Measurements from ENCODE around the gene ABR. TPM values are rescaled to one million over a fixed set of nuclear protein-coding genes. Genes with fewer than 3 reads are reported as not detected.
"Not testable (repeated sequence)": the region's sequence is repeated elsewhere in the genome, so short reads cannot be mapped to it uniquely, and the experiment has no call there.

The ABR gene
- total RNA-seq, 2 donors from 2014 or later: 243 to 326 TPM

DNA sequence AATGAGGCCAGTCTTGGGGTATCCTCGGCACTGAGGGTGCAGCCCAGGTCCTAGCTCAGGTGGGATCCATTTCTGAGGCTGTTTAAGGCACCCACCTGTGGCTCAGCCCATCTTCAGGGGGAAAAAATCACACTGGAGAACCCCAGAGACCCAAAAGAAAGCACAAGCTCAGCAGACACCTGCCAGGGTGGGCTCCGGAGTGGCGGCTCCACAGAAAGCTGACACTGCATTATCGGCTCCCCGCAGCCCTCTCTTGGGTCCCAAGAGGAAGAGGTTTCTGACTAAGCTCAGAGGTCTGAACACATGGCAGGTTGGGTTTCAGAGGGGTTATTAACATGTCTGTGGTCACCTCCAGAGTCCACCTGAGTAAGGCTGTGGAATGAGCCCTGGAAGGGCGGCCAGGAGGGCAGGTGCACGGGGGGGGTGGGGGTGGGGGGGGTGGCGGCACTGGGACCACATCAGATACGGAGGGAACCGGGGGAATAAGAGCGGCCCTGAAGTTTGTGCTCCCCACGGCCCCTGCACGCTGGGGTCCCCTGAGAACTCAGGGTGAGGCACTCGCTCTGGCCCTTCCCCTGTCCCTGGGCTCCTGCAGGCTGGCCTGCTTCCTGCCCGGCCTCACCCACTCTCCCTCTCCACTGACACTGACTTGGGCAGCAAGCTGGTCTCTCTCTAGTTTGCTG, 103.3 kb downstream of the ABR start:
- Histone ChIP-seq H3K27ac (no peak overlapping the region), H3K4me1 (peaks cover 17% of the 10 kb centered on the region), H3K4me3 (no peak overlapping the region), H3K9ac (ENCODE audit: low read depth in 2 of 2, low read length in 2 of 2) (no peak overlapping the region), H3K9me3 (no peaks in the 10 kb centered on the region), H3K27me3 (no peaks in the 10 kb centered on the region), H3K36me3 (peaks cover 3% of the 10 kb centered on the region)
- TF ChIP-seq, protein P1, sequence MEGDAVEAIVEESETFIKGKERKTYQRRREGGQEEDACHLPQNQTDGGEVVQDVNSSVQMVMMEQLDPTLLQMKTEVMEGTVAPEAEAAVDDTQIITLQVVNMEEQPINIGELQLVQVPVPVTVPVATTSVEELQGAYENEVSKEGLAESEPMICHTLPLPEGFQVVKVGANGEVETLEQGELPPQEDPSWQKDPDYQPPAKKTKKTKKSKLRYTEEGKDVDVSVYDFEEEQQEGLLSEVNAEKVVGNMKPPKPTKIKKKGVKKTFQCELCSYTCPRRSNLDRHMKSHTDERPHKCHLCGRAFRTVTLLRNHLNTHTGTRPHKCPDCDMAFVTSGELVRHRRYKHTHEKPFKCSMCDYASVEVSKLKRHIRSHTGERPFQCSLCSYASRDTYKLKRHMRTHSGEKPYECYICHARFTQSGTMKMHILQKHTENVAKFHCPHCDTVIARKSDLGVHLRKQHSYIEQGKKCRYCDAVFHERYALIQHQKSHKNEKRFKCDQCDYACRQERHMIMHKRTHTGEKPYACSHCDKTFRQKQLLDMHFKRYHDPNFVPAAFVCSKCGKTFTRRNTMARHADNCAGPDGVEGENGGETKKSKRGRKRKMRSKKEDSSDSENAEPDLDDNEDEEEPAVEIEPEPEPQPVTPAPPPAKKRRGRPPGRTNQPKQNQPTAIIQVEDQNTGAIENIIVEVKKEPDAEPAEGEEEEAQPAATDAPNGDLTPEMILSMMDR (IDR thresholded peaks at IDR 0.05): no peak
- intact Hi-C loops (cut with DNase I): no loop called here
- no peak for DNase-seq

DNA sequence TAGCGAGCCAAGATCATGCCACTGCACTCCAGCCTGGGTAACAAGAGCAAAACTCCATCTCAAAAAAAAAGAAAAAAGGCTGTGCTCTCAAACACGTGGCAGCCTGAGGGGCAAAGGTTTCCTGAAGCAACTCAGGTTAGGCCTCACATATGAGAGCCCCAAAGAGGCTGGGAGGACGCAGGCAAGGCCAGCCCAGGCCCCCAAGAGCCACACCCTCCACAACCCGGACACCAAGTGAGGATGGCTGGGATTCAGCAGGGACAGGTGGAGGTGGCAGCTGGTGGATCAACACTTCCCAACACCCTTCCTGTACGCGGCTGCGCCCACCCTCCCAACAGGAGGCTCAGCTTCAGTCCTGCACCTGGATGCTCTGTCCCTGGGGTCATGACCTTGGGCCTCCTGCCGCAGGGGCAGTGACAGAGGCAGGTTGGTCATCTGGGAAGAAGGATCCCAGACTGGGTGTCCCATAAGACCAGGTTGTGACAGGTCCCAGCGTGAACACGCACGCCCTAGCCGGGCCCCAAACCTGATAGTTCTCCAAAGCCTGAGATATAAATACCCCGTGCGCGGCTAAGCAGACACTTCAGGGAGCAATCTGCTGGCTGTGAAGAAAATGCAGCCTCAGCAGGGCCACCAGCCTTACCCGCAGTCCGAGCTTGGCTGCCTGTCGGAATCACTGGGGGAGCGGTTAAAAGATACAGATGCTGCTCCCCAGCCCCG, 104.7 kb downstream of the ABR start:
- H3K27me3 ChIP-seq: no peaks in the 10 kb centered on the region
- H3K9ac ChIP-seq (ENCODE audit: low read depth in 2 of 2, low read length in 2 of 2): peak overlapping the region in 1 of 2 donors; percentile 64
- no peak overlapping the region for H3K27ac ChIP-seq
- H3K9me3 ChIP-seq: no peaks in the 10 kb centered on the region
- peaks cover 17% of the 10 kb centered on the region for H3K4me1 ChIP-seq
- intact Hi-C loops (cut with DNase I): no loop called here
- no peak overlapping the region for H3K4me3 ChIP-seq
- no peak for DNase-seq
- TF ChIP-seq, protein P1 (IDR thresholded peaks at IDR 0.05): no peak
- peaks cover 5% of the 10 kb centered on the region for H3K36me3 ChIP-seq

DNA sequence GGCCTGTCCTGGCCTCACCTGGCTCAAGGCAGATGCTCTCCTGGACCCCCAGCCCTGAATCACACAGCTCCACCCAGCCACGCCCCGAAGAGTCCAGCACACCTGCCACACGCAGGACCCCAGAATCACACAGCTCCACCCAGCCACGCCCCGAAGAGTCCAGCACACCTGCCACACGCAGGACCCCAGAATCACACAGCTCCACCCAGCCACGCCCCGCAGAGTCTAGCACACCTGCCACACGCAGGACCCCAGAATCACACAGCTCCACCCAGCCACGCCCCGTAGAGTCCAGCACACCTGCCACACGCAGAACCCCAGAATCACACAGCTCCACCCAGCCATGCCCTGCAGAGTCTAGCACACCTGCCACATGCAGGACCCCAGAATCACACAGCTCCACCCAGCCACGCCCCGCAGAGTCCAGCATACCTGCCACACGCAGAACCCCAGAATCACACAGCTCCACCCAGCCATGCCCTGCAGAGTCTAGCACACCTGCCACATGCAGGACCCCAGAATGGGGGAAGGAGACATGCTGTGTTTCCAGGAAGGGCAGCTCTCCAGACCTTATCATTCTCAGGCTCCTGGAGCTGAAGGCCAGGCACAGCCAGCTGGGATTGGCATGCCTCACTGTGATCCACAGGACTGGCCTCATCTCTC, 105.7 kb downstream of the ABR start:
- not testable (repeated sequence) for H3K36me3 ChIP-seq

DNA sequence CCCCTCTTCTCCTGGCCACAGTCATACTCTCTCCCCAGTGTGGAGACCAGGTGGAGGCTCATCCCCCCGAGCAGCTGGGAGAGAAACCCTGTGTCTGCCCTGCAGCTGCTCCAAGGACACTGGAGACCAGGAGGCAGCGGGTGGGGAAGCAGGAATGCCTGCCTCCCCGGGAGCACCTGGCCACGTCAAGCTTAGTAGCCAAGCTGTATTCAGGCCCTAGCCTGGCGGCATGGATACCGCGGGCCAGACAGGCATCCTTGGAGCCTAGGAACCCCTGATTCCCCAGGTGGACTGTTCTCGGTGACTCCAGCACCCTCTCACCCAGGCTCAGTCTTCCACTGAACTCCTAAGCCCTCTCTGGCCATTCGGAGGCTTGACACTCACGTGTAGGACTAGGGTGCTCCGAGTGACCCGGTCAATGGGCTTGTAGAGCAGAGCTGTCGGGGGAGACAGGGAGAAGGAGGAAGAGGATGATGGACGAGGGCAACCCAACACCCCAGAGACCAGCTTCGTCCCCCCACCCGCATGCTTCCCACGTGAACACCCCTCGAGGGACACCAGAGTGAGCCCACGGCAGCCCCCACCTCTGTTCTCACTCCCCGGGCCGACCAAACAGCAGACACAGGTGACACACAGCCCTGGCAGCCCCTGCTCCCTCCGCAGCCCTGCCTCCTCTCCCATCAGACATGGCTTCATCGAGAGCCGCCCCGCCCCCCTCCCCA, 106.4 kb downstream of the ABR start:
- Histone ChIP-seq H3K9ac (ENCODE audit: low read depth in 2 of 2, low read length in 2 of 2) (no peak overlapping the region), H3K9me3 (no peaks in the 10 kb centered on the region), H3K27ac (no peak overlapping the region), H3K4me3 (no peak overlapping the region), H3K4me1 (peaks cover 17% of the 10 kb centered on the region), H3K36me3 (peaks cover 16% of the 10 kb centered on the region), H3K27me3 (no peaks in the 10 kb centered on the region)
- intact Hi-C loops (cut with DNase I): no loop called here
- TF ChIP-seq, protein P1 (IDR thresholded peaks at IDR 0.05): no peak
- DNase-seq: no peak

More for the DNA sequence above, 105.7 kb downstream of the ABR start:
- peak overlapping the region in 1 of 2 donors; percentile 40 for H3K9ac ChIP-seq (ENCODE audit: low read depth in 2 of 2, low read length in 2 of 2)
- H3K4me1 ChIP-seq: peaks cover 17% of the 10 kb centered on the region
- H3K9me3 ChIP-seq; intact Hi-C loops (cut with DNase I); H3K27me3 ChIP-seq; H3K4me3 ChIP-seq; DNase-seq: not testable (repeated sequence)
- peak overlapping the region; percentile 20 for H3K27ac ChIP-seq

DNA sequence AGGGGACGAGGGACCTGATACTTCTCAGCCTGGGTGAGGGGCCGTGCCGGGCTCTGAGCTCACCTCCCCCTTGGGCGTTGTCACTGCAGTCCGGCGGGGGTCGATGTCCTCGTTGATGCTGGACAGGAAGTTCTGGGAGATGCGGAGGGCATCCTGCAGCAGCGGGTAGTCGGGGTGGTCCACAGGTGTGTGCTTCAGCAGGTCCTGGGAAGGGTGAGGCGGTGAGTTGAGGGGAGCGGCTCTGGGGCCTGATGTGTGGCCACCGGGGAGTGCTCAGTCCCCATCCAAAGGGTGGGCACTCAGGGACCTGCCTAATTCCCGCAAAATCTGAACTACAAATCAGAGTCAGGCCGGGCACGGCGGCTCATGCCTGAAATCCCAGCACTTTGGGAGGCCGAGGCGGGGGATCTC, 107.2 kb downstream of the ABR start:
- H3K9me3 ChIP-seq: no peaks in the 10 kb centered on the region
- intact Hi-C loops (cut with DNase I): no loop called here
- DNase-seq: no peak

More for the DNA sequence above, 107.2 kb downstream of the ABR start:
- H3K4me1 ChIP-seq: peaks cover 17% of the 10 kb centered on the region
- TF ChIP-seq, protein P1 (IDR thresholded peaks at IDR 0.05): no peak
- no peak overlapping the region for H3K9ac ChIP-seq (ENCODE audit: low read depth in 2 of 2, low read length in 2 of 2)
- peaks cover 24% of the 10 kb centered on the region for H3K36me3 ChIP-seq
- no peak overlapping the region for H3K4me3 ChIP-seq
- H3K27me3 ChIP-seq: no peaks in the 10 kb centered on the region
- H3K27ac ChIP-seq: no peak overlapping the region

Measured in colonic mucosa (tissue), 4 donors.